Mesenchymal stem cell (in vitro differentiated cells and primary cell): ENCODE measurements around the gene ARF1.

Experiments
- DNase-seq: peaks from one replicate; pipeline ENCODE4 v3.0.0-alpha.2; 2013
- H2AFZ ChIP-seq: one replicate; pipeline ENCODE4 v1.6.1; 2013; ENCODE audit warnings: low read depth, mild to moderate bottlenecking, control low read depth, inconsistent platforms, low read length, moderate library complexity
- H2AK5ac ChIP-seq: 2 replicates; pipeline ENCODE4 v1.6.1; 2013; ENCODE audit warnings: low read length, moderate library complexity, mild to moderate bottlenecking, inconsistent platforms; ENCODE audit not compliant: severe bottlenecking
- H2BK120ac ChIP-seq: one replicate; pipeline ENCODE4 v1.6.1; 2013; ENCODE audit warnings: low read depth, mild to moderate bottlenecking, inconsistent platforms, low read length, moderate library complexity
- H2BK12ac ChIP-seq, 2 experiments: one replicate each; pipeline ENCODE4 v1.6.1; 2013; ENCODE audit warnings: inconsistent platforms in 2 of 2, low read length in 2 of 2, mild to moderate bottlenecking in 2 of 2, moderate library complexity in 2 of 2, control low read depth in 1 of 2
- H2BK15ac ChIP-seq: one replicate; pipeline ENCODE4 v1.6.1; 2013; ENCODE audit warnings: mild to moderate bottlenecking, low read depth, inconsistent platforms; ENCODE audit not compliant: poor library complexity, severe bottlenecking
- H2BK5ac ChIP-seq: 2 replicates; pipeline ENCODE4 v1.6.1; 2013; ENCODE audit warnings: low read depth, mild to moderate bottlenecking, low read length, control low read depth, inconsistent platforms; ENCODE audit not compliant: poor library complexity, severe bottlenecking
- H3K14ac ChIP-seq, 2 experiments: one replicate each; pipeline ENCODE4 v1.6.1; 2013; ENCODE audit warnings: inconsistent platforms in 2 of 2, low read length in 2 of 2, control low read depth in 1 of 2, mild to moderate bottlenecking in 1 of 2, moderate library complexity in 1 of 2
- H3K18ac ChIP-seq, 2 experiments: one replicate each; pipeline ENCODE4 v1.6.1; 2013; ENCODE audit warnings: inconsistent platforms in 2 of 2, low read length in 2 of 2, control low read depth in 1 of 2, low read depth in 1 of 2, mild to moderate bottlenecking in 1 of 2
- H3K23ac ChIP-seq, 2 experiments: one replicate each; pipeline ENCODE4 v1.6.1; 2013; ENCODE audit warnings: inconsistent platforms in 2 of 2, low read length in 2 of 2, mild to moderate bottlenecking in 2 of 2, moderate library complexity in 2 of 2, control low read depth in 1 of 2
- H3K27ac ChIP-seq: 2 replicates; pipeline ENCODE4 v1.5.1; 2013; ENCODE audit warnings: mild to moderate bottlenecking, moderate library complexity, low read length, control low read depth, inconsistent platforms; ENCODE audit not compliant: poor library complexity, severe bottlenecking
- H3K27me3 ChIP-seq, 2 experiments: 2 replicates each; pipeline versions ENCODE4 v1.6.1 to v1.7.0; 2013; ENCODE audit warnings: low read length in 2 of 2, mild to moderate bottlenecking in 2 of 2, moderate library complexity in 2 of 2, control low read depth in 1 of 2, inconsistent platforms in 1 of 2; ENCODE audit not compliant: control insufficient read depth in 1 of 2, insufficient read depth in 1 of 2
- H3K36me3 ChIP-seq, 2 experiments: 2 replicates each; pipeline versions ENCODE4 v1.6.1 to v1.7.0; 2013; ENCODE audit warnings: low read length in 2 of 2, control low read depth in 1 of 2, inconsistent platforms in 1 of 2, low read depth in 1 of 2, mild to moderate bottlenecking in 1 of 2; ENCODE audit not compliant: insufficient read depth in 2 of 2, control insufficient read depth in 1 of 2
- H3K4ac ChIP-seq, 2 experiments: one replicate each; pipeline ENCODE4 v1.6.1; 2013; ENCODE audit warnings: inconsistent platforms in 2 of 2, low read length in 2 of 2, mild to moderate bottlenecking in 2 of 2, moderate library complexity in 2 of 2, control low read depth in 1 of 2, low read depth in 1 of 2
- H3K4me1 ChIP-seq: 2 replicates; pipeline ENCODE4 v1.6.1; 2013; ENCODE audit warnings: low read depth, low read length, control low read depth; ENCODE audit not compliant: control insufficient read depth, insufficient read depth
- H3K4me2 ChIP-seq: 2 replicates; pipeline ENCODE4 v1.6.1; 2013; ENCODE audit warnings: low read length, mild to moderate bottlenecking, inconsistent platforms; ENCODE audit not compliant: poor library complexity, severe bottlenecking
- H3K4me3 ChIP-seq, 2 experiments: 2 replicates each; pipeline versions ENCODE4 v1.5.1 to v1.7.0; 2013; ENCODE audit warnings: low read length in 2 of 2, mild to moderate bottlenecking in 2 of 2, control low read depth in 1 of 2, low read depth in 1 of 2; ENCODE audit not compliant: insufficient read depth in 1 of 2
- H3K79me1 ChIP-seq: replicated peaks from 2 replicates; pipeline ENCODE4 v1.6.1; 2013; ENCODE audit warnings: mild to moderate bottlenecking, control low read depth, low read length, inconsistent platforms; ENCODE audit not compliant: poor library complexity, severe bottlenecking
- H3K9ac ChIP-seq: 2 replicates; pipeline ENCODE4 v1.7.0; 2013; ENCODE audit warnings: mild to moderate bottlenecking, low read length, moderate library complexity
- H3K9me3 ChIP-seq: 2 replicates; pipeline ENCODE4 v1.7.0; 2013; ENCODE audit warnings: mild to moderate bottlenecking, low read length; ENCODE audit not compliant: control insufficient read depth
- H4K8ac ChIP-seq: one replicate; pipeline ENCODE4 v1.6.1; 2013; ENCODE audit warnings: inconsistent platforms, mild to moderate bottlenecking, low read length, moderate library complexity
- H4K91ac ChIP-seq: one replicate; pipeline ENCODE4 v1.6.1; 2013; ENCODE audit warnings: mild to moderate bottlenecking, low read length, inconsistent platforms
- WGBS: methylation state at CpG from one replicate; pipeline ENCODE4 v1.1.7; 2013; ENCODE audit warnings: mixed read lengths; 5-methylcytosine and 5-hydroxymethylcytosine counted together

ARF1 gene

GRCh38 chr1:228039006-228039903 is 43.3 kb upstream of the ARF1 start:
- H2AK5ac ChIP-seq: no peak overlapping the region

GRCh38 chr1:228039986-228040385 is 42.5 kb upstream of the ARF1 start:
- 60% methylated on average over 3 of the region's 3 CpGs for WGBS
- H4K91ac ChIP-seq: no peak overlapping the region
- H2BK120ac ChIP-seq: no peak overlapping the region
- no peak overlapping the region for H2BK12ac ChIP-seq
- no peak for DNase-seq
- no peak overlapping the region for H3K4ac ChIP-seq
- no peak overlapping the region for H2BK5ac ChIP-seq
- no peak overlapping the region for H3K23ac ChIP-seq
- H3K79me1 ChIP-seq: no peaks in the 10 kb centered on the region
- no peak overlapping the region for H4K8ac ChIP-seq
- H3K9ac ChIP-seq: no peak overlapping the region
- H3K4me1 ChIP-seq: no peaks in the 10 kb centered on the region
- H3K4me3 ChIP-seq: no peak overlapping the region
- no peak overlapping the region for H2BK15ac ChIP-seq
- H3K4me2 ChIP-seq: no peak overlapping the region
- no peak overlapping the region for H3K14ac ChIP-seq
- H3K27me3 ChIP-seq: peaks cover 49 to 75% of the 10 kb centered on the region in 2 experiments
- no peak overlapping the region for H3K27ac ChIP-seq
- no peak overlapping the region for H2AFZ ChIP-seq
- no peak overlapping the region for H3K18ac ChIP-seq
- H3K36me3 ChIP-seq: no peaks in the 10 kb centered on the region
- no peak overlapping the region for H2AK5ac ChIP-seq
- no peaks in the 10 kb centered on the region for H3K9me3 ChIP-seq

More at GRCh38 chr1:228039006-228039903, 43.3 kb upstream of the ARF1 start:
- Histone ChIP-seq H3K14ac (no peak overlapping the region), H2BK15ac (no peak overlapping the region), H4K8ac (no peak overlapping the region), H3K18ac (no peak overlapping the region), H2BK5ac (no peak overlapping the region), H2AFZ (no peak overlapping the region), H3K4me3 (no peak overlapping the region), H4K91ac (no peak overlapping the region), H3K27ac (no peak overlapping the region), H3K4ac (no peak overlapping the region), H2BK12ac (no peak overlapping the region), H3K27me3 (peaks cover 42 to 73% of the 10 kb centered on the region in 2 experiments), H3K9ac (no peak overlapping the region), H3K4me1 (no peaks in the 10 kb centered on the region), H3K4me2 (no peak overlapping the region), H3K36me3 (no peaks in the 10 kb centered on the region), H3K9me3 (no peaks in the 10 kb centered on the region), H2BK120ac (no peak overlapping the region), H3K23ac (no peak overlapping the region), H3K79me1 (no peaks in the 10 kb centered on the region)
- DNase-seq: no peak
- WGBS: 63% methylated on average over 8 of the region's 8 CpGs

- H2AK5ac ChIP-seq: no peak overlapping the region
- no peak overlapping the region for H2AFZ ChIP-seq
- WGBS: 60% methylated on average over 2 of the region's 2 CpGs
- no peak overlapping the region for H4K8ac ChIP-seq
- H3K4ac ChIP-seq: no peak overlapping the region
- H3K9me3 ChIP-seq: no peaks in the 10 kb centered on the region
- peaks cover 2% of the 10 kb centered on the region for H3K4me1 ChIP-seq
- H4K91ac ChIP-seq: no peak overlapping the region
- H3K4me3 ChIP-seq: no peak overlapping the region
- no peak for DNase-seq
- peaks cover 49 to 79% of the 10 kb centered on the region in 2 experiments for H3K27me3 ChIP-seq
- H3K4me2 ChIP-seq: no peak overlapping the region
- H3K18ac ChIP-seq: no peak overlapping the region
- H3K23ac ChIP-seq: no peak overlapping the region
- H3K36me3 ChIP-seq: no peaks in the 10 kb centered on the region
- no peak overlapping the region for H2BK120ac ChIP-seq
- H2BK5ac ChIP-seq: no peak overlapping the region
- no peak overlapping the region for H3K14ac ChIP-seq
- H3K79me1 ChIP-seq: no peaks in the 10 kb centered on the region
- no peak overlapping the region for H2BK15ac ChIP-seq
- no peak overlapping the region for H2BK12ac ChIP-seq
- H3K9ac ChIP-seq: no peak overlapping the region
- H3K27ac ChIP-seq: no peak overlapping the region
These were observed 41.2 kb upstream of the ARF1 start for GRCh38 chr1:228041316-228041715.

GRCh38 chr1:228042508-228042907 is 40.0 kb upstream of the ARF1 start:
- no peaks in the 10 kb centered on the region for H3K9me3 ChIP-seq
- no peak for DNase-seq
- H3K36me3 ChIP-seq: no peaks in the 10 kb centered on the region
- H3K14ac ChIP-seq: no peak overlapping the region
- no peak overlapping the region for H4K8ac ChIP-seq
- no peak overlapping the region for H4K91ac ChIP-seq
- H2AK5ac ChIP-seq: no peak overlapping the region
- no peak overlapping the region for H3K4me2 ChIP-seq
- no peak overlapping the region for H3K4ac ChIP-seq
- no peak overlapping the region for H3K23ac ChIP-seq
- H3K9ac ChIP-seq: no peak overlapping the region
- H2BK120ac ChIP-seq: no peak overlapping the region
- peaks cover 38 to 67% of the 10 kb centered on the region in 2 experiments for H3K27me3 ChIP-seq
- no peak overlapping the region for H2BK5ac ChIP-seq
- H3K4me1 ChIP-seq: peaks cover 2% of the 10 kb centered on the region
- H3K27ac ChIP-seq: no peak overlapping the region
- H2BK15ac ChIP-seq: no peak overlapping the region
- H3K4me3 ChIP-seq: no peak overlapping the region
- no peak overlapping the region for H2AFZ ChIP-seq
- H3K18ac ChIP-seq: no peak overlapping the region
- H3K79me1 ChIP-seq: no peaks in the 10 kb centered on the region
- H2BK12ac ChIP-seq: no peak overlapping the region
